ENCODE measurements around the gene IRF4.

DNA sequence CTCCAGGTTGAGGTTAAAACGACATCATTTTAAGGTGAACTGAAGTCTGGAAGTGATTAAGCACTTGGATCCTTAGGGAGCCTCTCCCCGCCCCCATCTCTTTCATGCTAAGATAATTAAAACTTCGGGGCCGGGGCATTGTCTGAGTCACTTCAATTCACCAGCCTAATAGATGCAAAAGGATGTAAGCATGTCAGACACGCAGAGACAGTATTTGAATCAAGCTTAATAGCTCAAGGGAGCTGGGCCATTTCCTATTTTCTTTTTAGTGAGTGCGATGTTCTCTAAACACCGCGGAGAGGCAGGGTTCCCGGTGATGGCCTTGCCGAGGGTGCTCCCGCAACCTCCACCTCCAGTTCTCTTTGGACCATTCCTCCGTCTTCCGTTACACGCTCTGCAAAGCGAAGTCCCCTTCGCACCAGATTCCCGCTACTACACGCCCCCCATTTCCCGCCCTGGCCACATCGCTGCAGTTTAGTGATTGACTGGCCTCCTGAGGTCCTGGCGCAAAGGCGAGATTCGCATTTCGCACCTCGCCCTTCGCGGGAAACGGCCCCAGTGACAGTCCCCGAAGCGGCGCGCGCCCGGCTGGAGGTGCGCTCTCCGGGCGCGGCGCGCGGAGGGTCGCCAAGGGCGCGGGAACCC is 516 bp upstream of the IRF4 start:
- TF ChIP-seq, protein P1, sequence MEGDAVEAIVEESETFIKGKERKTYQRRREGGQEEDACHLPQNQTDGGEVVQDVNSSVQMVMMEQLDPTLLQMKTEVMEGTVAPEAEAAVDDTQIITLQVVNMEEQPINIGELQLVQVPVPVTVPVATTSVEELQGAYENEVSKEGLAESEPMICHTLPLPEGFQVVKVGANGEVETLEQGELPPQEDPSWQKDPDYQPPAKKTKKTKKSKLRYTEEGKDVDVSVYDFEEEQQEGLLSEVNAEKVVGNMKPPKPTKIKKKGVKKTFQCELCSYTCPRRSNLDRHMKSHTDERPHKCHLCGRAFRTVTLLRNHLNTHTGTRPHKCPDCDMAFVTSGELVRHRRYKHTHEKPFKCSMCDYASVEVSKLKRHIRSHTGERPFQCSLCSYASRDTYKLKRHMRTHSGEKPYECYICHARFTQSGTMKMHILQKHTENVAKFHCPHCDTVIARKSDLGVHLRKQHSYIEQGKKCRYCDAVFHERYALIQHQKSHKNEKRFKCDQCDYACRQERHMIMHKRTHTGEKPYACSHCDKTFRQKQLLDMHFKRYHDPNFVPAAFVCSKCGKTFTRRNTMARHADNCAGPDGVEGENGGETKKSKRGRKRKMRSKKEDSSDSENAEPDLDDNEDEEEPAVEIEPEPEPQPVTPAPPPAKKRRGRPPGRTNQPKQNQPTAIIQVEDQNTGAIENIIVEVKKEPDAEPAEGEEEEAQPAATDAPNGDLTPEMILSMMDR (IDR thresholded peaks at IDR 0.05; ENCODE audit: insufficient read depth, low read length, poor library complexity, severe bottlenecking), result no peak
- TF ChIP-seq EZH2phosphoT487 (conservative IDR thresholded peaks at IDR 0.05; ENCODE audit: low read length), result no peak
